NCI-H2171 (cell line): ENCODE data around the gene ASIC4.

Experiments
- DNase-seq: peaks from one replicate; lab custom pipeline; 2025; lab: John Stamatoyannopoulos, UW

Gene ASIC4

GRCh38 chr2:219536967-219537366, 22.7 kb downstream of the ASIC4 start:
- no peak for DNase-seq

- no peak for DNase-seq
Observed at GRCh38 chr2:219537657-219538488, 23.6 kb downstream of the ASIC4 start.

DNA sequence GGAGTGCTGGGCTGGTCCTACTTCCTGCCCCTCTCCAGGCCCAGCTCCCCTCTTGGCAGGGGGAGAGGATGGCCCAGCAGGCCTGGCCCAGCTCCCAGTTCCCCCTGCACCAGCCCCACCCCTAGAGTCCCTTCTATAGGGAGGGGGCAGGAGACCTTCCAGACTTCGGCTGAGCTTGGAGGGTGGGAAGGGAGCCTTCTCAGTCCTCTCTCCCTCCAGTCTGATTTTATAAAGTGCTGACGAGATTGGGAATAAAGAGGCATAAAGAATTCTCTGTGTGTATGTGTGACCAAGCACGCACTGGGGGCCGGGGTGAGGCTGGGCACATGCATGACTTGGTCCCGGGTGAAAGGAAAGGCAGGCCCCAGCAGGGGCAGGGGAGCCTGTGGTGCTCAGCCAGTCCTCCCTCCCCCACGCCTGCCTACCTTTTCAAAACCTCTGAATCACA, 24.2 kb downstream of the ASIC4 start:
- no peak for DNase-seq

- no peak for DNase-seq
Observed at GRCh38 chr2:219538956-219539788, 24.9 kb downstream of the ASIC4 start.

- DNase-seq = no peak
Observed at GRCh38 chr2:219539926-219540678, 25.8 kb downstream of the ASIC4 start.

GRCh38 chr2:219540784-219541504, 26.7 kb downstream of the ASIC4 start:
- DNase-seq = no peak

- peak; percentile 61 for DNase-seq
Observed at GRCh38 chr2:219541611-219542180, 27.4 kb downstream of the ASIC4 start.

- peak; percentile 46 for DNase-seq
Observed at GRCh38 chr2:219542931-219543595, 28.8 kb downstream of the ASIC4 start.

DNA sequence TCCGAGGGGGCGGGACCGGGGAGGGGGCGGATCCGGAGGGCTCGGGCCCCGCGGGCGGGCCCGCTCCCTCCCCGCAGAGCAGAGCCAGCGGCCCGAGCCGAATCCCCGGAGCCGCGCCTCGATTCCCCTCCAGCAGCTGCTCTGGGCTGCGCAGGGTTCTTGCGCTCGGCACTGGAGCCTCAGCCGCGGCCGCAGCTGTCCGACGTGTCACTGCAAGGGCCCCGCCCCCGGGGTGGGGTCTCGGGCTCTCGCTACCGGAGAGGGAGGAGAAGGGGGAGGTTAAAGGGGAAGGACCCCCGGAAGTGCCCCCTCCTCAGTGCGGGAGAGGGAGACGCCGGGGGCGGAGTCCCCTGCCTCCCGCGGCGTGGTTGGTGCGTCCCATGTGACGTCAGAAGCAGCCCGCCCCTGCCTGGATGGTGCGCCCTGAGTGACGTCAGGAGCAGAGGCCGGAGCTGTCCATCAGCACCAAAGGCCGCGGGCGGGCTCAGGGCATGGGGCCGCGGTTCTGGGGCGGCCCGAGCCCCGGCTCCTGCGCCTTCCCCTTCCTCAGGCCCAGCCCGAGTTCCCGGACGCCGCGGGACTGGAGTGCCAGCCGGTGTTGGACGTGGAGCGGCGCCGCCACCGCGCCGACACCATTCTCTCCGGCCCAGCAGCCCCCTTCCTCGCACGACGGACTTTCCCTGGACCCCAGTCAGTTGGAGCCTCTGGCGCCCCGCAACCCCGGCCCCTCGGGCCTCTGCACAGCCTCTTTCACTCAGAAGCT, 29.5 kb downstream of the ASIC4 start, which contains the start of the genes CHPF and TMEM198:
TSS of gene CHPF (minus strand) at position 214 of the 763 bp plus-strand sequence. CDS start 271 bp downstream, outside the sequence.
TSS of gene TMEM198 (plus strand) at position 433 of the 763 bp plus-strand sequence. CDS start 700 bp downstream, outside the sequence.
- DNase-seq = peak; percentile 97

GRCh38 chr2:219544567-219544966, 30.3 kb downstream of the ASIC4 start:
- no peak for DNase-seq

DNA sequence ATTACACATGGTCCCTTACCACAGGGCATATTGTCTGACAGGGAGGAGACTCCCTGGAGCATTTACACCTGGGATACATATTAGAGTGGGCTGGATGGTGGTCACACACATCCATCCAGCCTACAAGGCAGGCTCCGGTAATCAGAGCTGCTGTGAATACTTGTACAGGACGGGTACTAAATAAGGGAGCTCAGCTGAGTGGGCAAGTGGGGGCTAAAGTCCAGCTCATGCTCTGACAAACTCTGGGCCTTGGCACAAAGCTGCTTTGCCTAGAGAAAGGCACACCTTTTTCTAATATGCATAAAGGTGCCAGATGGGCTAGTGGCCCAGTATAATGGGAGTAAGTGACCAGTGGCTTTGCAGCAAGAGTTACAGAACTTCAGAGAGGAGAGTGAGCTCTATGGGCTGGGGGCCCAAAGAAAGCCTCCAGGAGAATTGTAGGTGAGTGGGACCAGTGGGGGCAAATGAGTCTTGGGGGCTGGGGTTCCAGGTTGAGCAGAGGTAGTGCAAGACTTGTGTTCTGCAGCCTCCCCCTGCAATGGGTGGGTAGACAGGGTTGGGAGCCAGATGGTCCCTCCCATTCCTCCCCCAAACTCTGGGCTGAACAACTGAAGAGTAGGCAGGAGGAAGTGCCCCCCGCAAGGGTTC, 31.1 kb downstream of the ASIC4 start:
- DNase-seq = no peak

DNA sequence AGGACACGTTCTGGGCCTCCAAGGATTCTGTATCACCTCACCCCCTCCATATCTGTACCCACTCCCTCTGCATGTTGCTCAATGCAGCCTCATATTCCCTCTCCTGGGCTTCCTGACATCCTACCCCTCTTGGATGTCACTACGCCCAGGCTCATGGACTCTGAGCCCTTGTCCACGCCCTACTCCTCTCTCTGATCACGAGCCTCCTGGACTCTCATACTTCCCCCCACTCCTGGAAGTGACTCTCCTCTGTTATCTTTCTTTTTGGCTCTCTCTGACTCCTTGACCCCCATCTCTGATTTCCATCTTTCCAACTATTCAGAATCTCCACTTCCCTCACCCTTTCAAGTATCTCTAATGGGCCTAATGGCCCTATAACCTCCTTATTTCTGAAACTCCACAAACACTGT, 31.7 kb downstream of the ASIC4 start:
- no peak for DNase-seq

GRCh38 chr2:219547621-219548020, 33.3 kb downstream of the ASIC4 start:
- no peak for DNase-seq

DNA sequence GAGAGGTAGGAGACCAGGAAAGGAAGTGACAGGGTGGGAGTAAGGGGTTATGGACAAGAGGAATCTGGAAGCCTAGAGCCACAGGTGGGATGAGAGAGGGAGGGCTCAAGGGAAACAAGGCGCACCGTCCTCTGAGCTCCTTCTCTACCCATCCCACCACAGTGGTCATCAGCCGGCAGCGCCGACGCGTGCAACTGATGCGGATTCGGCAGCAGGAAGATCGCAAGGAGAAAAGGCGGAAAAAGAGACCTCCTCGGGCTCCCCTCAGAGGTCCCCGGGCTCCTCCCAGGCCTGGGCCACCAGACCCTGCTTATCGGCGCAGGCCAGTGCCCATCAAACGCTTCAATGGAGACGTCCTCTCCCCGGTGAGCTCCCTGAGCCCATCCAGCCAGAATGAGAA, 34.7 kb downstream of the ASIC4 start:
- no peak for DNase-seq

- DNase-seq = no peak
Observed at GRCh38 chr2:219549619-219550018, 35.3 kb downstream of the ASIC4 start.

- no peak for DNase-seq
Observed at GRCh38 chr2:219551441-219552381, 37.4 kb downstream of the ASIC4 start.

DNA sequence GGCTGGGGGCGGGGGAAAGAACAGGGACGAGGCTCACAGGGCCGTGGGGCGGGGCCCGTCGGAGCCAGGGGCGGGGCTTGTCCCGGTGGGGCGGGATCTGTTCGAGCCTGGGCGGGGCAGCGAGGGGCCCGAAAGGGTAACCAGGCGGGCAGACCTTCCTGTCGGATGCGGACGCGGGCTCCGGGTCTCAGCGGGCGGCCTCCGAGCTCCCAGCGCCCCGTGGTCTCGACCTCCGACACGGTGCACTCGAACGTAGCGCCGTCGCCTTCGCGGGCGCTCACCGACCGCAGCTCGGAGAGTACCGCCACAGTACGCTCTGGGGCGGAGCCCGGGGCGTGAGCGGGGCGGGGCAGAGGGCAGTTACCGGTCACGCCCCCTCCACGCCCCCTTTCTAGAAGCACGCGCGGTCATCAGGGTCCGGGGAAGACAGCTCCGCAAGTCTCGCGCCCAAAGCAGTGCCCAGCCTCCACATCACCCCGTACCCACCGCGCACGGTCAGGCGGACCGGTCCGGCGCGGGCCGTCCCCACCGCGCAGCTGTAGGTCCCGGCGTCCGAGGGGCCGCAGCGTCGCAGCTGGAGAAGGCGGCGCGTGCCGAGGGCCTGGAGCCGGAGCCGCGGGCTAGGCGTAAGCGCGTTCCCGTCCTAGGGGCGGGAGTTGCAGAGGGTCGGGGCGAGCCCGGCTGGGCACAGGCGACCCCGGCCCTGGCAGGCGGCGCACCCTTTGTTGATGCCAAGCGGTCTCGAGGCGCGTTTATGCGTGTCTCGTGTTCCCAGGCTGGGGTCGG, 38.3 kb downstream of the ASIC4 start:
- DNase-seq = peak; percentile 77
